NCI-H69 (cell line): ENCODE data around the gene CAMKK2.
"Not testable (repeated sequence)": the region's sequence is repeated elsewhere in the genome, so short reads cannot be mapped to it uniquely, and the experiment has no call there.

Experiments
- DNase-seq: peaks from one replicate; lab custom pipeline; 2025; lab: John Stamatoyannopoulos, UW

CAMKK2 gene

DNA sequence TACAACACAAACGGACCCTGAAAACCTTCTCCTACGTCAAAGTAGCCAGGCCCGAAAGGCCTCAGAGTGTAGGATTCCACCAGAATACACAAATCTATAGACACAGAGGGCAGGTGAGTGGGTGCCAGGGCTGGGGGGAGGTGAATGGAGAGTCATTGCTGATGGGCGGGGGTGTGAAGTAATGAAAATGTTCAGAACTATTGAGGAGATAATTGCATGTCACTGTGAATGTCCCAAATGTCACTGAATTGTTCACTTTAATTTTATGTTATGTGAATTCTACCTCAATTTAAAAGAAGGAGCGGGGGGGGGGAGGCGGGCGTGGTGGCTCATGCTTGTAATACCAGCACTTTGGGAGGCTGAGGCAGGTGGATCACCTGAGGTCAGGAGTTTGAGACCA is 50.6 kb downstream of the CAMKK2 start:
- no peak for DNase-seq

DNA sequence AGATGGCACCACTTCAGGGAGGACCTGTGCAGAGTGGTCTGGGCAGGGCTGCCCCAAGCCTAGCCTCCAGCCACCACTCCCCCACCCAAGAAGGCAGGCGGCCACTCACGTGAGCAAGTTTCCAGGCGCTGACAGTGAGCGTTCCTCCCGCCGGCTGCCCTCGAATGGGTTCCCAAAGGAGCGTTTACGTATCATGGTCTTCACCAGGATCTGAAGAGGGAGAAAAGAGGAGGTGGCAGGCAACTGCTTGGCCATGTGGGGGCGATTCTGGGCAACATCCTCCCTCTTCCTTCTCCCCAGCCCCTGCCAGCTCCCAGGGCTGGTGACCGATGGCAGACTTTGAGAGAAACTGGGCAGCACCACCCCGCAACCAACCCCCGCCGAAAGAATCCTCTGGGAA is 51.5 kb downstream of the CAMKK2 start:
- no peak for DNase-seq

GRCh38 chr12:121241156-121241970 is 55.1 kb downstream of the CAMKK2 start:
- DNase-seq = no peak

GRCh38 chr12:121240484-121241101 is 55.9 kb downstream of the CAMKK2 start:
- no peak for DNase-seq

DNA sequence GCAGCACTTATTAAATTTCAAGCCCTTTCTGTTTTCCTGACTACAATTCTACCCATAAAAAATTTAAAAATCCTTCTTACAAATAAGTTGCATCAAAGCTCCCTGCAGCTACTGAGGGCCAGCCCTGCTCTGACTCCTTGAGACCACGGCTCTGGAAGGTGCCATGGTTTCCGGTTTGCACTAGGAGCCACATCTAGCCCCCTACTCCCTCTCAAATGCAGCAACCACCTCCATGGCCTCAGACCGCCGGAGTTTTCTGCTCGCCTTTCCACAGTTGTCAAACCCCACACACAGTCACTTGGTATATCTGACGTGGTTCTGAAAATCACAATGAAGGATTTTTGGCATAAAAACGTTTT is 56.5 kb downstream of the CAMKK2 start:
- no peak for DNase-seq

DNA sequence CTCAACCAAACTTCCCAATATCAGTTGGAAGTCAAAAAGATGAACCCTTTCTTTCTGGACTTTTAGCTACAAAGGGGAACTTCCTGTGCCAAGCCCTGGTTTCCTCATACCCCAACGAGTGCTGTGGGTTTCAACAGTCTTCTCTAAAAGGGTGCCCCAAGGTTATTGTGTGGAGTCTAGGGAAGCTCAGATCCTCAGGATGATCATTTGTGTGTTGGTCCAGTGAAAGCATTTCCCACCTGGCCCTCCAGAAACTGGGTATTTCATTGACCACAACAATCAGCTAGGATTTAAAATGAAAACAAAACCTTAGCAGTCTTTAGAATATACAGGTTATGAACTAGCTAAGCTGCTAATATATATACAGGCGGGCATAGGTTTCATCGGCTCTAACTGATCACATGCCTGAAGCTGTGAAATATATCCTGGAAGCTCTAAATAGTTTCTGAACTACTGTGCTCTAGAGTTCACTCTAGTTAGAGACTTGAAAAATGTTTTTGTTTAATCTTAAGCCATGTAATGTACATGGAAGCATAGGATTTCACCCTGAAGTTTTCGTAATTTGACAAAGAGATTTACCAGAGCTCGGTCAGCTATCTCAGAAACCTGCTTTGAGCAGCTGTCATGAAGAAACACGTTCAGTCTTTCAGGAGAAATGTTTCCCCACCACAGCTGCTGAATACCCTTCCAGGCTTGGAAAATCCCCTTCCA is 57.0 kb downstream of the CAMKK2 start:
- DNase-seq = no peak

- DNase-seq = peak; percentile 91
Measured at GRCh38 chr12:121238604-121239350, 57.7 kb downstream of the CAMKK2 start.

GRCh38 chr12:121238086-121238485 is 58.4 kb downstream of the CAMKK2 start:
- DNase-seq = peak; percentile 41

DNA sequence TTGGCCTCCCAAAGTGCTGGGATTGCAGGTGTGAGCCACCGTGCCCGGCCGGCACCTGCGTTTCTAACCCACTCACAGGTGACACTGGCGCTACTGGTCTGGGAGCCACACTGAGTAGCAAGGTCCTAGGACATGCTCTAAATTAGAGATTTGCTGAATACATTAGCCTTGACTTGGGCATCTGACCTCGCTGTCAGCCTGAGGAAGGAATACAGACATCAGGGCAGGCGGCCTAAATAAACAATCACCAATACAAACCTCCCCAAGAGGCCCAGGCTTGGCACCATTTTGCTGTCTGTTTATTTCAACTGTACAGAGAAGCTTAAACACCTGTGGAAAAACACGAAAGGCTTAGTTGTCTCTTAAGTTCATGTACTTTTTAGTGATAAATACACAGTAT is 59.1 kb downstream of the CAMKK2 start:
- DNase-seq = no peak

- no peak for DNase-seq
Measured at GRCh38 chr12:121236776-121237175, 59.7 kb downstream of the CAMKK2 start.

- DNase-seq = no peak
Measured at GRCh38 chr12:121233628-121234020, 62.9 kb downstream of the CAMKK2 start.

DNA sequence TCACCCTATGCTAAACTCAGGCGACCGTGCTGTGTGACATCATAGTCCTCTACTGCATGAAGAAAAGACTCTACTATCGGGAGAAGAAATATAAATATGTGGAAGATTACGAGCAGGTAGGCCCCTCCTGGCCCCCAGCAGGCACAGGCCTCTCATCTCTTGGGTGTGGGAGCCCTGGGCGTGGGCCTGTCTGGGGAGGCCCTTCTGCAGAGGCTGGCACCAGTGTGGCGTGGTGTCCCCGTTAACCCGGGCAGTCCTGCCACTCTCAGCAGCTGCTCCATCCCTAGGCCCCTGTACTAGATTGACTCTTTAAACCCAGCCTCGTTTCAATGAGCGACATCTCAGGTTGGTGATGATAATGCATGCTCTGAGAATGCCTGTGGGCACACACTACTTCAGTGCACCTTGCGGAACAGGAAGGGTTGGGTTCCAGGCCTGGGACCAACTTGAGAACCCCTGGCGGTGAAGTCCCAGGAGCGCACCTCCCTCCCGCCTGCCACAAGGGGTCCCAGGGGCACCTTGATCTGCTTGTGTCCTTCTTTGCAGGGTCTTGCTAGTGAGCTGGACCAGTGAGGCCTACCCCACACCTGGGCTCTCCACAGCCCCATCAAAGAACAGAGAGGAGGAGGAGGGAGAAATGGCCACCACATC is 63.4 kb downstream of the CAMKK2 start:
- no peak for DNase-seq

GRCh38 chr12:121232163-121232562 is 64.3 kb downstream of the CAMKK2 start:
- no peak for DNase-seq

DNA sequence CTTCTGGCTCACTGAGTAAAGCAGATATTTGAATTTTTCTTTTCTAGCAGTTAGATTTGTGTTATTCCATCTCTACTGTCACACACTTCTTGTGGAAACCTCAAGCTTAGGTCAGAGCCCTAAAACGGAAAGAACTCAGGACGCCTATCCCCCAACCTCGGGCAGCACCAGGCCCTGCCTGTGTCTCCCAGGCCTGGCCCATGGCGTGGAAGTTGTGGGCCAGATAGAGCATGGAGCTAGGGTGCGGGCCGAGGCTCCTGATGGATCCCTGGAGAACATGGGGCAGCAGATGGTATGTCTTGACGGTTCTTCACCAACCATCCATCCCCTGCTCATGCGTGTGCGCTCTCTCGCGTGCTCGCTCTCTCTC is 66.0 kb downstream of the CAMKK2 start:
- DNase-seq = no peak

GRCh38 chr12:121229826-121230537 is 66.5 kb downstream of the CAMKK2 start:
- peak; percentile 87 for DNase-seq

DNA sequence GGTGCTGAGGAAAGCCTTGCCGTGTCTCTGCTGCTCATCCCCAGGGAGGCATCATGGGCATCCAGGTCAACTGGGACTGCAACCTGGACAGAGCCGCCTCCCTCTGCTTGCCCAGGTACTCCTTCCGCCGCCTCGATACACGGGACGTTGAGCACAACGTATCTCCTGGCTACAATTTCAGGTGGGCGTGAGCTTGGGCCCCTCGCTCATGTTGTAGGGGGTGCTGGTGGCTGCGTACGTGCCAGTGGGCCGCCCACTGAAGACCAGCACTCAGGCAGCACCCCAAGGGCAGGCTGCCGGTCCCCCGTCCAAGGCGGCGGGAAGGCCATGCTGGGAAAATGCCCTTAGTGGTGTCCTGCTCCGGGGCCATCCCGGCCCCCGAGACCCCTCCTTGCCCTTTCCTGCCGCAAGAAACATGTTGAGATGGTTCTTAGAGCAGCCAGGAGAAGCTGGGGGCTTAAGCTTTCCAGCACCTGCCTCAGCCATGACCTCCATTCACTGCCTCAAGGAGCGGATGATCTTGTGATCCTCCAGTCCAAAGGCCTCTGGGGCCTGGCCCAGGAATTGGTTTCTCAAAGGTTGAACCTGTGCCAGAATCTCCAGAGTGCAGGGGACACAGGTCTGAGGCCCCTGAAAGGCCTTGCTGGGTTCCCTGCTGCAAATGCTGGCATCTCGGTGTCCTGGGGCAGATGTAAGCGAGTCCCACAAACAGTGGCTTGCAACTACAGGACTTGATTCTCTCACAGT is 67.4 kb downstream of the CAMKK2 start:
- DNase-seq = no peak

DNA sequence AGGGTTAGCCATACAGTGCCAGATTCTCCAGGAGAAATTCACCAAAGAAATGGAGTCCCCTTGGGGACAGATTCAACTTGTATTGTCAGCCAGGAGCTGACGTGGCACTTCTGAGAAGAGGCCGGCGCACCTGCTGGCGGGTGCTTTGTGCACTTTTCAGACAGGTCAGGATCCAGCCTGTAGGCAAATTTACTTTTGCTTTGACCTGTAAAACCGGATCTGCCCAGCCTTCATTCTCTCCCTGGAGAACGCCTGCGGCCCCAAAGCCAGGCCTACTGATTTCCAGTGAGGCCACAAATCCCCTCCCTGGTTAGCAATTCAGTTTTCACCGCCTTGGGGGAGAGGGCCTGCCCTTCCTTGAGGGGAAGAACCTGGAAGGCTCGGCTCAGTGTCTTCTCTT is 69.2 kb downstream of the CAMKK2 start:
- peak; percentile 93 for DNase-seq

- not testable (repeated sequence) for DNase-seq
Measured at GRCh38 chr12:121226871-121227270, 69.6 kb downstream of the CAMKK2 start.

- DNase-seq = no peak
Measured at GRCh38 chr12:121226399-121226798, 70.1 kb downstream of the CAMKK2 start.

DNA sequence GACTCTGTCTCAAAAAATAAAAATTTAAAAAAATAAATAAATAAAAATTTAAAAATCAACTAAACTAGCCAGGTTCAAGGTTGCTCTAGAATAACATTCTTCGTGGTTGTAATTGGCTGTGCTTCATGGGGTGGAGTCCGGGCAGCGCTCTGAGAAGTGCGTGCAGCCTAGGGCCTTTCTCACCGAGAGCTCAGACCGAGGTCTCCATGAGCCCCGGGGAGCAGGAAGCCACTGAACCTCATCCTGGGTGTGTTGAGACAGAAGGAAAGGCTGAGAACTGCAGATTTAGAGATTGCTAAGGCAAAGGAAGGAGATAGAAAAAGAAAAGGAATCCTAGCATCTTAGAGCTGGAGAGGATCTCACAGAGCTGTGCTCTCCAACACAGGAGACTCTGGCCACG is 71.9 kb downstream of the CAMKK2 start:
- no peak for DNase-seq
